HepG2 (cell line): ENCODE data around the gene SLBP. TPM values are rescaled to one million over a fixed set of nuclear protein-coding genes. Genes with fewer than 3 reads are reported as not detected.
A peak's percentile ranks its signal among the peaks of the same experiment; 100 is the strongest.

Experiments
- BHLHE40 ChIP-seq: IDR thresholded peaks from 2 replicates; pipeline ENCODE4 v1.6.1; 2011; ENCODE audit warnings: low read length, improper control_type of control experiment
- KAT8 ChIP-seq: IDR thresholded peaks from 2 replicates; pipeline ENCODE4 v1.6.1; 2016; ENCODE audit warnings: missing genetic modification reagents, missing compliant biosample characterization
- KDM3A ChIP-seq: IDR thresholded peaks from 2 replicates; pipeline ENCODE4 v1.6.1; 2018; ENCODE audit warnings: low read depth, missing compliant biosample characterization
- NFE2L1 ChIP-seq: sonication (generic); formaldehyde crosslinking; IDR thresholded peaks from 2 replicates; pipeline ENCODE4 v1.4.0; 2020; ENCODE audit warnings: missing genetic modification reagents, mild to moderate bottlenecking, borderline replicate concordance
- PAWR ChIP-seq: sonication (generic); formaldehyde crosslinking; IDR thresholded peaks from 2 replicates; pipeline ENCODE4 v1.4.0; 2020; ENCODE audit warnings: missing genetic modification reagents, mild to moderate bottlenecking, borderline replicate concordance
- RCOR2 ChIP-seq: IDR thresholded peaks from 2 replicates; pipeline ENCODE4 v1.6.1; 2016; ENCODE audit warnings: missing biosample characterization, missing genetic modification reagents
- SRSF1 ChIP-seq: fragments of 200-400 bp; formaldehyde crosslinking; optimal IDR thresholded peaks from 2 replicates; pipeline ENCODE3; 2017; ENCODE audit warnings: mild to moderate bottlenecking, low read depth, low read length, moderate library complexity
- SRY ChIP-seq: sonication (generic); formaldehyde crosslinking; IDR thresholded peaks from 2 replicates; pipeline ENCODE4 v1.8.0; 2022; ENCODE audit warnings: mild to moderate bottlenecking, missing genetic modification reagents
- SSRP1 ChIP-seq: IDR thresholded peaks from 2 replicates; pipeline ENCODE4 v1.6.1; 2016; ENCODE audit warnings: control low read depth
- THYN1 ChIP-seq: sonication (generic); formaldehyde crosslinking; IDR thresholded peaks from 2 replicates; pipeline ENCODE4 v1.8.1; 2023; ENCODE audit warnings: low read depth, mild to moderate bottlenecking, moderate library complexity, missing genetic modification reagents, borderline replicate concordance
- ZNF543 ChIP-seq: sonication (generic); formaldehyde crosslinking; IDR thresholded peaks from 2 replicates; pipeline ENCODE4 v1.4.0; 2020; ENCODE audit warnings: mild to moderate bottlenecking, missing genetic modification reagents
- ZNF709 ChIP-seq: sonication (generic); formaldehyde crosslinking; IDR thresholded peaks from 2 replicates; pipeline ENCODE4 v1.5.0; 2020; ENCODE audit warnings: mild to moderate bottlenecking, missing genetic modification reagents
- ZNF792 ChIP-seq: IDR thresholded peaks from 2 replicates; pipeline ENCODE4 v1.6.1; 2016
- polyA plus RNA-seq, 8 experiments: library from polyadenylated mRNA; depleted of rRNA in 3 of 8; stranded (reverse) in 7 of 8; unstranded in 1 of 8; fragments of >200 nt; fragmentation: Illumina TruSeq in 4 of 8; extraction: Trizol in 4 of 8; gene quantifications; 2 replicates each; pipeline versions ENCODE4 v1.2.1 to v1.2.3, GENCODE V29; 2011 to 2016; ENCODE audit warnings: low read depth in 4 of 8, missing spikeins in 1 of 8, mixed read lengths in 1 of 8; ENCODE audit not compliant: insufficient read depth in 1 of 8
- total RNA-seq, 5 experiments: library from RNA; depleted of rRNA; stranded (reverse); fragments of >200 nt; fragmentation: Illumina TruSeq; extraction: Trizol; gene quantifications; 2 replicates each; pipeline ENCODE4 v1.2.3, GENCODE V29; 2016; ENCODE audit warnings: low read depth in 1 of 5
- TF ChIP-seq, protein P1 (sequence below): sonication (generic); formaldehyde crosslinking; IDR thresholded peaks from 2 replicates; pipeline ENCODE4 v1.4.0; 2020; ENCODE audit warnings: missing genetic modification reagents, borderline replicate concordance
- TF ChIP-seq, protein P2 (sequence below): sonication (generic); formaldehyde crosslinking; IDR thresholded peaks from 2 replicates; pipeline ENCODE4 v1.4.0; 2020; ENCODE audit warnings: missing genetic modification reagents
- TF ChIP-seq, protein P3 (sequence below): sonication (generic); formaldehyde crosslinking; IDR thresholded peaks from 2 replicates; pipeline ENCODE4 v1.8.0; 2022; ENCODE audit warnings: mild to moderate bottlenecking, missing genetic modification reagents, borderline replicate concordance
- TF ChIP-seq, protein P4 (sequence below), 2 experiments: sonication (generic) in 1 of 2; formaldehyde crosslinking in 1 of 2; IDR thresholded peaks; 2 replicates each; pipeline versions ENCODE4 v1.5.1 to v1.6.1; 2011 to 2020; ENCODE audit warnings: borderline replicate concordance in 1 of 2, low read depth in 1 of 2, low read length in 1 of 2, mild to moderate bottlenecking in 1 of 2, missing genetic modification reagents in 1 of 2, moderate library complexity in 1 of 2
- TF ChIP-seq, protein P5 (sequence below): sonication (generic); formaldehyde crosslinking; IDR thresholded peaks from 2 replicates; pipeline ENCODE4 v1.8.0; 2022; ENCODE audit warnings: missing genetic modification reagents, mild to moderate bottlenecking, inconsistent platforms, borderline replicate concordance

SLBP gene
- total and polyA plus RNA-seq, 2 of the 13 experiments (the other 11 are each of a cell fraction or from before 2014, with no cell fraction given), result 43.9 to 104 TPM

DNA sequence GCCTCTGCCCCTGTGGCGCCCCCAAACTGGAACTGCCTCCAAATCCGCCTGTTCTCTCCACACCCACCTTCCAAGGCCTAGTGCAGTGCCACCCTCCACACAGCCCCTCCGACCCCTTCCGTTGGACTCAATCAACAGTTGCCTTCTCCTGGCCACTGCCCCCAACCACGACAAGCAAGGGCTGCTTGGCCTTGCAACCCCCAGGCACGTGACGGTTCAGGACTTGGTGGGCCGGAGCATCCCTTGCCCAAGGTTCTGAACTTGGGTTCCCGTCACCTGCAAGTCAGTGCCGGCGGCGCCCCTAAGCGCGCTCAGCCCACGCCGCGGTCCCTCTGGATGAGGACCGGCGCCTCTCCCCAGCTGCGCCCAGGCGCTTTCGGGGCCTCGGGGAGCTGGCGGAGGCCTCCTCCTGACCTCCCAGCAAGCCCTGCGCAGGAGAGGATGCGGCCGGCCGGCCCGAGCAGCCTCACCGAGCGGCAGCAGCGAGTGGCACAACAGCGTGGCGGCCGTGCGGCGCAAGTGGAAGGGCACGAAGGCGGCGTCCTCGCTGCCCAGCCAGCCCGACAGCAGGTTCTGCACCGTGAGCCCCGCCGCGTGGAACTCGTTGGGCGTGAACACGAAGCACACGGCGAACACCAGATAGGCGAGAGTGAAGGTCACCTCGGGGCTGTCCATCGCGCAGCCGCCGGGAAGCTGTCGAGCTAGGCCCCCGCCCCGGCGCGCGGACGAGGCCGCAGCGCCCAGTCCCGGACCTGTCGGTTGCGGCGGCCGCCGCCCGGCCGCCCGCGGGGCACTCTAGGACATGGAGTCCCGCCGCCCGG is 8.3 kb upstream of the SLBP start (continued):
- TF ChIP-seq, protein P1, sequence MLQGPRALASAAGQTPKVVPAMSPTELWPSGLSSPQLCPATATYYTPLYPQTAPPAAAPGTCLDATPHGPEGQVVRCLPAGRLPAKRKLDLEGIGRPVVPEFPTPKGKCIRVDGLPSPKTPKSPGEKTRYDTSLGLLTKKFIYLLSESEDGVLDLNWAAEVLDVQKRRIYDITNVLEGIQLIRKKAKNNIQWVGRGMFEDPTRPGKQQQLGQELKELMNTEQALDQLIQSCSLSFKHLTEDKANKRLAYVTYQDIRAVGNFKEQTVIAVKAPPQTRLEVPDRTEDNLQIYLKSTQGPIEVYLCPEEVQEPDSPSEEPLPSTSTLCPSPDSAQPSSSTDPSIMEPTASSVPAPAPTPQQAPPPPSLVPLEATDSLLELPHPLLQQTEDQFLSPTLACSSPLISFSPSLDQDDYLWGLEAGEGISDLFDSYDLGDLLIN (CRISPR knock-in tag), result no peak; the same call in 1 of the 2 replicates
- TF ChIP-seq ZNF709 (CRISPR knock-in tag), result no peak
- no peak for TF ChIP-seq PAWR (CRISPR knock-in tag)
- TF ChIP-seq, protein P2, sequence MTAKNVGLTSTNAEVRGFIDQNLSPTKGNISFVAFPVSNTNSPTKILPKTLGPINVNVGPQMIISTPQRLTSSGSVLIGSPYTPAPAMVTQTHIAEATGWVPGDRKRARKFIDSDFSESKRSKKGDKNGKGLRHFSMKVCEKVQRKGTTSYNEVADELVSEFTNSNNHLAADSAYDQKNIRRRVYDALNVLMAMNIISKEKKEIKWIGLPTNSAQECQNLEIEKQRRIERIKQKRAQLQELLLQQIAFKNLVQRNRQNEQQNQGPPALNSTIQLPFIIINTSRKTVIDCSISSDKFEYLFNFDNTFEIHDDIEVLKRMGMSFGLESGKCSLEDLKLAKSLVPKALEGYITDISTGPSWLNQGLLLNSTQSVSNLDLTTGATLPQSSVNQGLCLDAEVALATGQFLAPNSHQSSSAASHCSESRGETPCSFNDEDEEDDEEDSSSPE (CRISPR knock-in tag), result no peak
- TF ChIP-seq KDM3A, result 0 out of 2 replicates have a peak, but pooled peaks have one; percentile 30
- 0 out of 2 replicates have a peak, but pooled peaks have one; percentile 8 for TF ChIP-seq BHLHE40
- TF ChIP-seq, protein P3, sequence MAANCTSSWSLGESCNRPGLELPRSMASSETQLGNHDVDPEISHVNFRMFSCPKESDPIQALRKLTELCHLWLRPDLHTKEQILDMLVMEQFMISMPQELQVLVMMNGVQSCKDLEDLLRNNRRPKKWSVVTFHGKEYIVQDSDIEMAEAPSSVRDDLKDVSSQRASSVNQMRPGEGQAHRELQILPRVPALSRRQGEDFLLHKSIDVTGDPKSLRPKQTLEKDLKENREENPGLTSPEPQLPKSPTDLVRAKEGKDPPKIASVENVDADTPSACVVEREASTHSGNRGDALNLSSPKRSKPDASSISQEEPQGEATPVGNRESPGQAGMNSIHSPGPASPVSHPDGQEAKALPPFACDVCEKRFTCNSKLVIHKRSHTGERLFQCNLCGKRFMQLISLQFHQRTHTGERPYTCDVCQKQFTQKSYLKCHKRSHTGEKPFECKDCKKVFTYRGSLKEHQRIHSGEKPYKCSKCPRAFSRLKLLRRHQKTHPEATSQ (CRISPR knock-in tag), result peak; percentile 29; the same call in 1 of the 2 replicates
- no peak for TF ChIP-seq KAT8
- TF ChIP-seq, protein P4, sequence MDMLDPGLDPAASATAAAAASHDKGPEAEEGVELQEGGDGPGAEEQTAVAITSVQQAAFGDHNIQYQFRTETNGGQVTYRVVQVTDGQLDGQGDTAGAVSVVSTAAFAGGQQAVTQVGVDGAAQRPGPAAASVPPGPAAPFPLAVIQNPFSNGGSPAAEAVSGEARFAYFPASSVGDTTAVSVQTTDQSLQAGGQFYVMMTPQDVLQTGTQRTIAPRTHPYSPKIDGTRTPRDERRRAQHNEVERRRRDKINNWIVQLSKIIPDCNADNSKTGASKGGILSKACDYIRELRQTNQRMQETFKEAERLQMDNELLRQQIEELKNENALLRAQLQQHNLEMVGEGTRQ (IDR thresholded peaks at IDR 0.05; ENCODE audit: low read depth, low read length), result no peak
- TF ChIP-seq, protein P4 (CRISPR knock-in tag; IDR thresholded peaks at IDR 0.05; ENCODE audit: borderline replicate concordance), result no peak
- TF ChIP-seq ZNF792 (CRISPR knock-in tag), result no peak
- TF ChIP-seq, protein P5, sequence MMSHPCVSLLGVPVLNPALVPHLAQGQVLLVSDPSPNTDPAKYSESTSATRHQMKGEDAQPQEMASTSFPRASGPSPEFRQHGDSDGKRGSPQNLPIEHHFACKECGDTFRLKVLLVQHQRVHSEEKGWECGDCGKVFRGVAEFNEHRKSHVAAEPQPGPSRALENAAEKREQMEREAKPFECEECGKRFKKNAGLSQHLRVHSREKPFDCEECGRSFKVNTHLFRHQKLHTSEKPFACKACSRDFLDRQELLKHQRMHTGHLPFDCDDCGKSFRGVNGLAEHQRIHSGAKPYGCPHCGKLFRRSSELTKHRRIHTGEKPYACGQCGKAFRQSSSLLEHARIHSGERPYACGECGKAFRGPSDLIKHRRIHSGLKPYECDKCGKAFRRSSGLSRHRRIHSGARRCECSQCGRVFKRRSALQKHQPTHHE (CRISPR knock-in tag), result no peak
- TF ChIP-seq SRSF1, result no peak
- no peak for TF ChIP-seq SSRP1 (CRISPR knock-in tag)
- no peak for TF ChIP-seq THYN1
- TF ChIP-seq ZNF543 (CRISPR knock-in tag), result 0 out of 2 replicates have a peak, but pooled peaks have one; percentile 67
- peak; percentile 41; the same call in 1 of the 2 replicates for TF ChIP-seq NFE2L1 (CRISPR knock-in tag)
- TF ChIP-seq RCOR2 (CRISPR knock-in tag), result no peak
- TF ChIP-seq SRY, result peak; percentile 36; the same call in 1 of the 2 replicates
